ENCODE data around the gene GNB1L. TPM values are rescaled to one million over a fixed set of nuclear protein-coding genes. Genes with fewer than 3 reads are reported as not detected.

Gene GNB1L
- total RNA-seq, 4 donors from 2014 or later = 4.3 to 7.6 (median 6.1) TPM

DNA sequence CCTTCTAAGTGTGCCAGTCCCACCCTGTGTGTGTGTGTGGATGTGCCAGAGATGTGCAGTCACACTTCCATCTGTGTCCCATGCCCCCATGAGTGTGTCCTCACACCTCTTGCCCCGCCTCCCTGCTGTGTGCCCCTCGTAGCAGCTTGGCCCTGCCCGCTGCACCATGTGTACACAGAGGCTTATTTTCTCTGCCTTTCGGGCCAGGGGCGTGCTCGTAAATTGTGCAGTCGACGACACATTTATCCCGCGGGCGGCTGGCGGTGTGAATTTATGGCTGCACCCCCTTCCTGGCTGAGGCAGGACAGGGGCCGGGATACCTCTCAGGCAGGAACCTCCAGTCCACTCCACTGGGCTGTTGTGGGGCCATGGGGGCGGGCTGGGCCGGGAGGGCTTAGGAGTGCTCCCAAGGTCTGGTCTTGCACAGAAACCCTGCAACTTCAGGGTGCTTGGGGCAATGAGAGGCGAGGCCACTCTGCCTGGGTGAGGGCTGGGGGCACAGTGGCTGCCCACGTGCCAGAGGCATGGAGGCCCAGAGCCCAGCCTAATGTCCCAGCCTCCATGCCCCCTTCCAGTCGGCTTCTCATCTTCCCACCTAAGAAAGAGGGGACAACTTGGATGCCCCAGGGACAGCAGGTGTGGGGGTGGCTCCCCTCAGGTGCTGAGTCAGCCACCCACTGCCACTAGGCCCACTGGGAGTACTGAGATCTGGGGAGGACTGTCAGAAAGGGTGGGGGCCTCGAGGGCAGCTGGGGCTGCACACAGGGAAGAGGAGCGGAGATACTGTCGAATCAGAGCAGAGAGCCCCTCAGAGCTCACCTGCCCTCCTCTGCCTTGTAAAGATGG is 118.8 kb downstream of the GNB1L start:
- ATAC-seq (ENCODE audit: low FRiP score) = no peak
- TF ChIP-seq, protein P1, sequence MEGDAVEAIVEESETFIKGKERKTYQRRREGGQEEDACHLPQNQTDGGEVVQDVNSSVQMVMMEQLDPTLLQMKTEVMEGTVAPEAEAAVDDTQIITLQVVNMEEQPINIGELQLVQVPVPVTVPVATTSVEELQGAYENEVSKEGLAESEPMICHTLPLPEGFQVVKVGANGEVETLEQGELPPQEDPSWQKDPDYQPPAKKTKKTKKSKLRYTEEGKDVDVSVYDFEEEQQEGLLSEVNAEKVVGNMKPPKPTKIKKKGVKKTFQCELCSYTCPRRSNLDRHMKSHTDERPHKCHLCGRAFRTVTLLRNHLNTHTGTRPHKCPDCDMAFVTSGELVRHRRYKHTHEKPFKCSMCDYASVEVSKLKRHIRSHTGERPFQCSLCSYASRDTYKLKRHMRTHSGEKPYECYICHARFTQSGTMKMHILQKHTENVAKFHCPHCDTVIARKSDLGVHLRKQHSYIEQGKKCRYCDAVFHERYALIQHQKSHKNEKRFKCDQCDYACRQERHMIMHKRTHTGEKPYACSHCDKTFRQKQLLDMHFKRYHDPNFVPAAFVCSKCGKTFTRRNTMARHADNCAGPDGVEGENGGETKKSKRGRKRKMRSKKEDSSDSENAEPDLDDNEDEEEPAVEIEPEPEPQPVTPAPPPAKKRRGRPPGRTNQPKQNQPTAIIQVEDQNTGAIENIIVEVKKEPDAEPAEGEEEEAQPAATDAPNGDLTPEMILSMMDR (IDR thresholded peaks at IDR 0.05) = no peak

DNA sequence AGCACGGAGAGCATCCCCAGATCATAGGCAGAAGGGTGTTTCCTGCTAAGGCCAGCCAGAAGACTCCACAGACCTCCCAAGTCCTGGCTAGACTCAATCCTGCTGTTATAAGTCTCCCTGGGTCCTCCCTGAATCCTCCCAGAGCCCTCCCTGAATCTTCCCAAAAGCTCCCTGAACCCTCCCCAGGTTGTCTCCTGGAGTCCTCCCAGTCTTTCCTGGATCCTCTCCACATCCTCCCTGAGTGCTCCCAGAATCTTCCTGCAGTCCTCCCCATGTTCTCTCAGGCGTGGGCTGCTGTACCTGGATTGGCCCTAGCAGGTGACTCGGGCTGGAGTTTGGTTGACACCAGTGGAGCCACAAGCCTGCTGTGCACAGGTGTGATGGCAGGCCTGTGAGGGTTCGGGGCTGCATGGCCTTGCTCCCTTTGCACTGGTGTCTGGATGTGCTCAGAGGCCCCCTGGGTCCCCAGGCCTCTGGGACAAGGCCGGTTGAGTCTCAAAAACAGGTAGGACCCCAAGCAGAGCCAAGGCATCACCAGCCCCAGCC is 119.8 kb downstream of the GNB1L start:
- ATAC-seq (ENCODE audit: low FRiP score) (no peak), DNase-seq (ENCODE audit: low spot score) (no peak)
- TF ChIP-seq, protein P1 (IDR thresholded peaks at IDR 0.05) = no peak

More for the DNA sequence above, 118.8 kb downstream of the GNB1L start:
- DNase-seq (ENCODE audit: low spot score) = no peak

DNA sequence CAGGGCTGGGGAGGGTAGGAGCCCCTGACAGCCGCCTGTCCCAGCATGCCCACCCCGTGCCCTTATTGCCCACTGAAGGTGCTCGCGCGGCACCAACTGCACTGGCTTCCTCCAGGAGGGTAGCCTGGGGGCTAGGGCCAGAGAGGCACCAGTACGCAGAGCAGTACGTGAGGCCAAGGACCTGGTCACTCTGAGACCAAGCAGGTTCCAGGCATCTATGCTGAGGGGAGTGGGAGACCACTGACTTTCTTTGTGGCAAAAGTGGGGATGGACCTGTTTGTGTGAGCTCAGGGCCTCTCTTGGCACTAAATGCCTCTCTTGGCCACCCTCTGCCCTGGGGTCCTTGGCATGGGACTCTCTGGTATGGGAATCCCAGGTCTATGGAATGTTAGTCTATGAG is 120.5 kb downstream of the GNB1L start:
- TF ChIP-seq, protein P1 (IDR thresholded peaks at IDR 0.05) = no peak
- ATAC-seq (ENCODE audit: low FRiP score) = no peak
- no peak for DNase-seq (ENCODE audit: low spot score)

DNA sequence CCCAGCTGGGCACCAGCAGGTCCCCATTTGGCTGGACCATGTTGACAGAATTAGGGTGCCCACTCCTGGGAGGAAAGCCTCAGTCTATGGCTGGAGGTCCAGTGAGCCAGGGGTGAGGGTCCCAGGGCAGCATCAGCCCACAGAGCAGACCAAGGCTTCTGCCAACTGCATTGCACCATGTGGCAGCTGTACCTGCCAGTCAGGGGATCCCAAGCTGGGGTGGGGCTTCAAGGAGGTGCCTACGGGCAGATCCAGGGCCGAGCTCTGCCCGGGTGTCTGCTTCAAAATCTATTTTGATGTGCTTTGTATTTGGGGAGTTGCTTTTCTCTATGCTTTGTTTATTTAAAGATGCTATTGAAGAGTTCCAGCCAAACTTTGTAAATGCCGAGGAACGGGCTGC is 120.9 kb downstream of the GNB1L start:
- TF ChIP-seq, protein P1 (IDR thresholded peaks at IDR 0.05) = no peak
- ATAC-seq (ENCODE audit: low FRiP score) (no peak), DNase-seq (ENCODE audit: low spot score) (no peak)

Other genes starting within 250 kb of the GNB1L start
- gene SEPTIN5, start 140.4 kb downstream of the GNB1L start, total RNA-seq = 10 to 100 TPM in 1 of 4 donors, 1 to 10 TPM in 3; 3.7 to 19.1 (median 5.9) TPM
- gene GP1BB, start 131.3 kb downstream of the GNB1L start, total RNA-seq = 1 to 10 TPM in 2 of 4 donors, under 1 TPM in 2; 0.88 to 9.3 (median 1.4) TPM
- gene TBX1, start 94.1 kb downstream of the GNB1L start, total RNA-seq = 1 to 10 TPM in 1 of 4 donors, under 1 TPM in 1, not detected in 2; 0.65 to 2.7 TPM
- 10 to 100 TPM in 3 of 4 donors, 1 to 10 TPM in 1; 7.6 to 12.6 (median 10.4) TPM for gene RTL10, start within 50 bp of the GNB1L start, total RNA-seq
- 100 to 1,000 TPM; 166 to 214 (median 180) TPM for gene COMT, start 86.9 kb upstream of the GNB1L start, total RNA-seq
- 10 to 100 TPM; 10.1 to 24.4 (median 15.1) TPM for gene TXNRD2, start 86.9 kb upstream of the GNB1L start, total RNA-seq
- gene ARVCF, start 161.9 kb upstream of the GNB1L start, total RNA-seq = 10 to 100 TPM in 2 of 4 donors, 1 to 10 TPM in 2; 6.5 to 20.0 (median 9.3) TPM
- 10 to 100 TPM; 35.3 to 48.4 (median 37.9) TPM for gene TANGO2, start 166.2 kb upstream of the GNB1L start, total RNA-seq
- gene DGCR8, start 225.4 kb upstream of the GNB1L start, total RNA-seq = 10 to 100 TPM; 16.9 to 33.5 (median 24.1) TPM